H1 (cell line): ENCODE data around the gene FBXL17. TPM values are rescaled to one million over a fixed set of nuclear protein-coding genes. Genes with fewer than 3 reads are reported as not detected.

ENCODE experiments used
- CTCF ChIA-PET: fragments of 300-600 bp; sonication (Branson Sonifier 250); formaldehyde crosslinking; loops from one replicate; lab custom pipeline; 2021; ENCODE audit not compliant: partially characterized antibody; lab: Charles Lee
- POLR2A ChIA-PET: fragments of 300-600 bp; sonication (Branson Sonifier 250); formaldehyde crosslinking; loops from one replicate; lab custom pipeline; 2021; ENCODE audit warnings: inconsistent platforms; ENCODE audit not compliant: partially characterized antibody; lab: Charles Lee
- DNase-seq, 2 experiments: peaks; one replicate each; pipeline versions ENCODE4 v3.0.0 to v3.0.0-alpha.2; 2010 to 2022; ENCODE audit warnings: low spot score in 2 of 2, low read depth in 1 of 2, mixed read lengths in 1 of 2
- FAIRE-seq: peaks from 2 replicates; lab custom pipeline; 2011; peaks lifted over from hg19 to GRCh38; lab: Jason Lieb, UNC
- H2AFZ ChIP-seq: 2 replicates; pipeline ENCODE4 v1.8.1; 2012; ENCODE audit warnings: low read length, inconsistent platforms
- H2AK5ac ChIP-seq: 2 replicates; pipeline ENCODE4 v1.6.1; 2013; ENCODE audit warnings: low read depth, low read length
- H2BK120ac ChIP-seq: replicated peaks from 2 replicates; pipeline ENCODE3; 2013; ENCODE audit warnings: low read depth, low read length, inconsistent platforms
- H2BK12ac ChIP-seq: 2 replicates; pipeline ENCODE4 v1.6.1; 2013; ENCODE audit warnings: low read depth, low read length
- H2BK15ac ChIP-seq: 2 replicates; pipeline ENCODE4 v1.6.1; 2013; ENCODE audit warnings: low read length
- H2BK20ac ChIP-seq: 2 replicates; pipeline ENCODE4 v1.6.1; 2013; ENCODE audit warnings: low read length
- H2BK5ac ChIP-seq: 2 replicates; pipeline ENCODE4 v1.6.1; 2013; ENCODE audit warnings: low read depth, low read length
- H3K14ac ChIP-seq: 2 replicates; pipeline ENCODE4 v1.6.1; 2013; ENCODE audit warnings: inconsistent platforms; ENCODE audit not compliant: insufficient read length
- H3K18ac ChIP-seq: 2 replicates; pipeline ENCODE4 v1.6.1; 2013; ENCODE audit warnings: low read length; ENCODE audit errors: extremely low read depth
- H3K23ac ChIP-seq: 2 replicates; pipeline ENCODE4 v1.6.1; 2013; ENCODE audit warnings: inconsistent platforms; ENCODE audit not compliant: insufficient read length
- H3K23me2 ChIP-seq: 2 replicates; pipeline ENCODE4 v1.6.1; 2013; ENCODE audit warnings: low read depth, low read length
- H3K27ac ChIP-seq: 2 replicates; pipeline ENCODE4 v1.6.1; 2011; ENCODE audit warnings: low read depth, low read length, inconsistent platforms
- H3K27me3 ChIP-seq, 4 experiments: replicated peaks in 1 of 4; 1 replicate in 1 of 4; 2 replicates in 3 of 4; pipeline versions ENCODE4 v1.6.1 to v1.8.1; 2011 to 2013; ENCODE audit warnings: low read length in 3 of 4, mild to moderate bottlenecking in 3 of 4, inconsistent platforms in 2 of 4, mixed read lengths in 2 of 4, moderate library complexity in 1 of 4; ENCODE audit not compliant: control insufficient read depth in 3 of 4, insufficient read depth in 3 of 4; ENCODE audit errors: extremely low read depth in 1 of 4
- H3K36me3 ChIP-seq, 4 experiments: 2 replicates each; pipeline versions ENCODE4 v1.6.1 to v1.8.1; 2011 to 2013; ENCODE audit warnings: mild to moderate bottlenecking in 4 of 4, low read length in 3 of 4, moderate library complexity in 2 of 4, control low read depth in 1 of 4, inconsistent platforms in 1 of 4; ENCODE audit not compliant: insufficient read depth in 4 of 4, control insufficient read depth in 2 of 4
- H3K4ac ChIP-seq: replicated peaks from 2 replicates; pipeline ENCODE3; 2013; ENCODE audit warnings: low read length, low read depth, mixed read lengths, inconsistent platforms; ENCODE audit not compliant: insufficient read length
- H3K4me1 ChIP-seq, 4 experiments: replicated peaks in 1 of 4; 1 replicate in 1 of 4; 2 replicates in 3 of 4; pipeline versions ENCODE4 v1.6.1 to v1.8.1; 2011 to 2013; ENCODE audit warnings: low read length in 3 of 4, inconsistent platforms in 2 of 4, mixed read lengths in 1 of 4; ENCODE audit not compliant: insufficient read depth in 4 of 4, control insufficient read depth in 3 of 4
- H3K4me2 ChIP-seq, 2 experiments: 2 replicates each; pipeline versions ENCODE4 v1.6.1 to v1.8.1; 2011 to 2013; ENCODE audit warnings: low read depth in 2 of 2, low read length in 2 of 2, control low read depth in 1 of 2, inconsistent platforms in 1 of 2, mild to moderate bottlenecking in 1 of 2; ENCODE audit not compliant: insufficient read depth in 1 of 2
- H3K4me3 ChIP-seq, 4 experiments: fragments of 200-600, 300-600 bp in 1 of 4; sonication (generic), shearing (Covaris generic), sonication (Bioruptor Twin) in 1 of 4; 2 replicates each; pipeline versions ENCODE4 v1.5.1 to v1.8.1; 2011 to 2016; ENCODE audit warnings: low read length in 4 of 4, low read depth in 3 of 4, control low read depth in 2 of 4, inconsistent platforms in 2 of 4, mild to moderate bottlenecking in 2 of 4, mixed read lengths in 1 of 4, moderate library complexity in 1 of 4; ENCODE audit not compliant: insufficient read depth in 2 of 4; ENCODE audit errors: extremely low read depth in 1 of 4
- H3K56ac ChIP-seq: replicated peaks from 2 replicates; pipeline ENCODE3; 2013; ENCODE audit warnings: low read depth, mild to moderate bottlenecking, mixed read lengths, low read length, inconsistent platforms; ENCODE audit not compliant: insufficient read length
- H3K79me1 ChIP-seq: 2 replicates; pipeline ENCODE4 v1.6.1; 2013; ENCODE audit warnings: low read depth, low read length, control low read depth
- H3K79me2 ChIP-seq, 2 experiments: 2 replicates each; pipeline versions ENCODE4 v1.6.1 to v1.8.1; 2012 to 2013; ENCODE audit warnings: low read length in 2 of 2, mild to moderate bottlenecking in 2 of 2, inconsistent platforms in 1 of 2; ENCODE audit not compliant: insufficient read depth in 2 of 2, control insufficient read depth in 1 of 2
- H3K9ac ChIP-seq, 4 experiments: replicated peaks in 1 of 4; 1 replicate in 1 of 4; 2 replicates in 3 of 4; pipeline versions ENCODE4 v1.6.1 to v1.8.1; 2011 to 2013; ENCODE audit warnings: low read depth in 3 of 4, low read length in 3 of 4, control low read depth in 2 of 4, mild to moderate bottlenecking in 2 of 4, moderate library complexity in 2 of 4, inconsistent platforms in 1 of 4; ENCODE audit errors: extremely low read depth in 1 of 4
- H3K9me3 ChIP-seq, 2 experiments: 2 replicates each; pipeline versions ENCODE4 v1.6.1 to v1.8.1; 2012 to 2013; ENCODE audit warnings: mild to moderate bottlenecking in 2 of 2, moderate library complexity in 2 of 2, control low read depth in 1 of 2, inconsistent platforms in 1 of 2, low read depth in 1 of 2, low read length in 1 of 2, mixed read lengths in 1 of 2; ENCODE audit not compliant: insufficient read depth in 2 of 2
- H4K20me1 ChIP-seq, 2 experiments: replicated peaks in 1 of 2; 2 replicates each; pipeline versions ENCODE3 to v1.8.1; 2011 to 2013; ENCODE audit warnings: inconsistent platforms in 2 of 2, low read length in 2 of 2, mild to moderate bottlenecking in 1 of 2; ENCODE audit not compliant: insufficient read depth in 2 of 2, control insufficient read depth in 1 of 2
- H4K5ac ChIP-seq: 2 replicates; pipeline ENCODE4 v1.6.1; 2013; ENCODE audit warnings: low read length, low read depth, mixed read lengths, inconsistent platforms; ENCODE audit not compliant: insufficient read length
- H4K8ac ChIP-seq: 2 replicates; pipeline ENCODE4 v1.8.0; 2013; ENCODE audit warnings: mild to moderate bottlenecking, moderate library complexity, low read length, inconsistent platforms; ENCODE audit not compliant: insufficient read depth; ENCODE audit errors: extremely low read depth
- H4K91ac ChIP-seq: replicated peaks from 2 replicates; pipeline ENCODE3; 2013; ENCODE audit warnings: low read length, mixed read lengths, inconsistent platforms; ENCODE audit not compliant: insufficient read length
- ASH2L ChIP-seq: fragments of 200-600, 300-600 bp; sonication (generic); IDR thresholded peaks from one replicate; pipeline ENCODE4 v1.7.1; 2017; ENCODE audit warnings: low read length
- GABPA ChIP-seq: IDR thresholded peaks from 2 replicates; pipeline ENCODE4 v1.6.1; 2011; ENCODE audit warnings: mild to moderate bottlenecking, low read length, moderate library complexity, borderline replicate concordance; ENCODE audit not compliant: insufficient read depth
- NANOG ChIP-seq: IDR thresholded peaks from 2 replicates; pipeline ENCODE4 v1.6.1; 2011; ENCODE audit warnings: low read length, low read depth, mild to moderate bottlenecking, inconsistent platforms; ENCODE audit not compliant: insufficient read depth, poor library complexity, severe bottlenecking
- NRF1 ChIP-seq: IDR thresholded peaks from 2 replicates; pipeline ENCODE4 v1.6.1; 2011; ENCODE audit warnings: mild to moderate bottlenecking, low read depth, low read length, improper control_type of control experiment
- POU5F1 ChIP-seq: IDR thresholded peaks from 2 replicates; pipeline ENCODE4 v1.6.1; 2011; ENCODE audit warnings: low read depth, mild to moderate bottlenecking, low read length, moderate library complexity
- SIX5 ChIP-seq: IDR thresholded peaks from 2 replicates; pipeline ENCODE4 v1.6.1; 2011; ENCODE audit warnings: mild to moderate bottlenecking, low read depth, low read length
- TEAD4 ChIP-seq: IDR thresholded peaks from 2 replicates; pipeline ENCODE4 v1.6.1; 2012; ENCODE audit warnings: low read depth, low read length, inconsistent platforms, mixed read lengths
- WGBS, 2 experiments: shearing (Covaris generic) in 1 of 2; methylation state at CpG; one replicate each; pipeline versions ENCODE4 v1.1.6 to v1.1.7; 2013 to 2015; ENCODE audit warnings: low lambda C conversion rate in 2 of 2, mixed read lengths in 2 of 2, inconsistent platforms in 1 of 2, low coverage in 1 of 2, missing lambda C conversion rate in 1 of 2; ENCODE audit not compliant: insufficient replicate concordance in 2 of 2, insufficient coverage in 1 of 2, insufficient read length in 1 of 2; ENCODE audit errors: extremely low coverage in 1 of 2, missing lambda C conversion rate in 1 of 2; 5-methylcytosine and 5-hydroxymethylcytosine counted together
- polyA plus RNA-seq, 7 experiments: library from polyadenylated mRNA; depleted of rRNA in 3 of 7; stranded (reverse) in 5 of 7; unstranded in 2 of 7; fragments of >200 nt in 5 of 7; fragments of 200-250 nt in 2 of 7; gene quantifications; 1 replicate in 5 of 7; 2 replicates in 1 of 7; 4 replicates in 1 of 7; pipeline versions ENCODE4 v1.2.1 to v1.2.3, GENCODE V29; 2011 to 2013; ENCODE audit warnings: missing spikeins in 2 of 7, mixed read lengths in 2 of 7
- total RNA-seq: library from RNA; stranded (reverse); fragmentation: NEBNext Ultra II Directional; extraction: Animal tissue kit (Norgen Biotek cat#: 25700); gene quantifications from 2 replicates; pipeline ENCODE4 v1.2.1, GENCODE V29; 2021

Gene FBXL17
- total and polyA plus RNA-seq, 2 of the 8 experiments (the other 6 are each of a cell fraction or from before 2014, with no cell fraction given) = 0.35 to 4.3 TPM

DNA sequence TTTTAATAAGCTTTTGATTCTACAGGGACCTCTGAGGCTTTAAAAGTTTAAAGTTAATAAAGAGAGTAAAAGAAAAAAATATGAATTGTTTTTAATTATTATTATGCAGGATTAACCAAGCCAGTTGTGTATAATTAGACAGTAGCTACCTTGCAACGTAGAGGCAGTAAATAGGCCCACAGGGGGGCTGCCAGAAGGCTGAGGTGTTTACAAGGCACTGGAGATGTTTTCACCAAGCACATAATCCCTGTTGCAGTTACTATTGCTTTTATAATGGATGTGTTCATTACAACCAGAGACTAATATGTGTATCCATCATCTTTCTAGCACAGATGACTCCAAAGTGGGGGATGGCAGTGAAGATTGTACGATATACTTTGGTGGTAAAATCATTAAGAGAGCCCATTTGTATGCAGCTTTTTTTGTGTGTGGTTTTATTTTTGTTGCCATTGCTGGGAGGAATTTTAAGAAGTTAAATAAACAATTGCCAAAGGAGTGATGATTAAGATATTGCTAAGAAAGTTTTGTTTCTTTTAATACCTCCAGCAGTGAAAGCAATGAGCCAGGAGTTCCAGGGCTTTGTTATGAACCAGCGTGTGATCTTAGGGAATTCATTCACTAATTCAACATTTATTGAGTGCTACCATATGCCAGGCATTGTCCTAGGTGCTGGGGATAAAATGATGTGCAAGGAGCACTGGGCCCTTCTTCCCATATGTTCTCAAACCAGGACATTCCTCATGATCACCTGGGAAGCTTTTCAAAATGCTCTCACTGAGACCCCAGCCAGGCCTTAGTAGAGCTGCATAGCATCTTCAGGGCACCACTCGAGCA is 572.5 kb downstream of the FBXL17 start:
- Histone ChIP-seq H2AFZ (no peak overlapping the region), H4K20me1 (no peaks in the 10 kb centered on the region), H3K23me2 (no peaks in the 10 kb centered on the region), H2AK5ac (no peak overlapping the region), H3K79me1 (no peaks in the 10 kb centered on the region), H3K9ac (no peak overlapping the region), H3K27me3 (no peaks in the 10 kb centered on the region), H4K8ac (no peak overlapping the region), H2BK5ac (no peak overlapping the region), H3K4me2 (peak overlapping the region; percentile 45 to 51; a peak in 3 of 4 replicates), H4K91ac (no peak overlapping the region), H3K79me2 (no peaks in the 10 kb centered on the region), H4K5ac (no peak overlapping the region), H2BK120ac (no peak overlapping the region), H3K14ac (no peak overlapping the region), H3K56ac (no peak overlapping the region), H3K36me3 (no peaks in the 10 kb centered on the region), H3K9me3 (no peaks in the 10 kb centered on the region), H3K18ac (no peak overlapping the region), H3K27ac (no peak overlapping the region), H3K4ac (no peak overlapping the region), H3K23ac (no peak overlapping the region), H2BK15ac (no peak overlapping the region), H2BK12ac (no peak overlapping the region), H2BK20ac (no peak overlapping the region), H3K4me1 (peaks cover 6 to 36% (median 28%) of the 10 kb centered on the region in 4 experiments; a peak in 6 of 7 replicates), H3K4me3 (peak overlapping the region in 1 of 4 experiments; percentile 36; a peak in 1 of 8 replicates)
- ChIA-PET CTCF (interaction anchor here (0.6 to 1.5 kb wide), 3 partner anchors 33 to 283 kb away, joined by 3 read pairs; no protein-coding TSS in a partner anchor), POLR2A (interaction anchor here (1.1 to 2.0 kb wide), 2 partner anchors 9 to 19 kb away, joined by 3 to 6 read pairs; no protein-coding TSS in a partner anchor)
- 16% methylated on average over 4 of the region's 4 CpGs; no CpG with 5 or more reads in 1 of the 2 experiments for WGBS, 2 experiments
- DNase-seq (peak in 1 of 2 experiments; percentile 46), FAIRE-seq (peak; percentile 63)
- TF ChIP-seq POU5F1 (no peak), TEAD4 (peak; percentile 43; the same call in 1 of the 2 replicates), ASH2L (peak; percentile 36), SIX5 (no peak), NANOG (peak; percentile 77), NRF1 (no peak), GABPA (no peak)
